ENCODE measurements around the gene HCST. TPM values are rescaled to one million over a fixed set of nuclear protein-coding genes. Genes with fewer than 3 reads are reported as not detected.

HCST gene
- total and polyA plus RNA-seq, 2 of the 4 experiments (the other 2 are of a cell fraction), result 1.5 TPM; not detected in 1

DNA sequence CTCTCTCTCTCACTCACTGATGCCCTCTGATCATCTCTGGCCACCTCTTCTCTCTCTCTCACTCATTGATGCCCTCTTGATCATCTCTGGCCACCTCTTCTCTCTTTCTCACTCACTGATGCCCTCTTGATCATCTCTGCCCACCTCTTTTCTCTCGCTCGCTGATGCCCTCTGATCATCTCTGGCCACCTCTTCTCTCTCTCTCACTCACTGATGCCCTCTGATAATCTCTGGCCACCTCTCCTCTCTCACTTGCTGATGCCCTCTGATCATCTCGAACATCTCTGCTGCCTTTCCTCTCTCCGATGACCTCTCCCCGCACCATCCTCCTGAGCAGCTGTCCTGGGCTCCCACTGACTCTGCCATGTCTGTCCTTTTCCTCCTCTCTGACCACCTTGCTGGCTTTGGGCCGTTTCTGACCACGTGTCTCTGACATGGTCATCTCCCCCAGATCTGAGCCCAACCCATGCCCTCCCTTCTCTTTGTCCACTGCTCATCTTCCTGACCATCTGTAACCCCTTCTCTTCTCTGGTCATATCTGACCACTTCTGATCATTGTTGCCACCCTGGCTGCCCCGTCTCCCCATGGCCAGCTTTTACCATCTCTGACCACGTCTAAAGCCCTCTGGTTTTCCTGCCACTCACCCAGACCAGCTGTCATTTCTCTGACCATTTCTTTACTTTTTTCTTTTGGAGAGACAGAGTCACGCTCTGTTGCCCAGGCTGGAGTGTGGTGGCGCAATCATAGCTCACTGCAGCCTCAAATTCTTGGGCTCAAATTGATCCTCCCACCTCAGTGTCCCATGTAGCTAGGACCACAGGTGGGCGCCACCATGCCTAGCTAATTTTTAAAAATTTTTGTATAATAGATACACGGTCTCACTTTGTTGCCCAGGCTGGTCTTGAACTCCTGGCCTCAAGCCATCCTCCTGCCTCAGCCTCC is 36.2 kb downstream of the HCST start:
- Histone ChIP-seq H3K4me1 (ENCODE audit: control insufficient read depth, insufficient read depth, low read length) (peaks cover 8% of the 10 kb centered on the region), H3K14ac (replicated peaks; ENCODE audit: low read depth, low read length) (no peak overlapping the region), H3K79me1 (ENCODE audit: low read depth in 1 of 2, low read length in 2 of 2) (peaks cover 15 to 31% of the 10 kb centered on the region in 2 experiments), H2BK15ac (ENCODE audit: low read depth, low read length) (no peak overlapping the region), H3K9me1 (ENCODE audit: insufficient read depth, low read length) (peaks cover 9% of the 10 kb centered on the region), H2AK5ac (ENCODE audit: low read depth, low read length) (no peak overlapping the region), H2BK120ac (ENCODE audit: low read depth, low read length) (no peak overlapping the region), H2BK5ac (ENCODE audit: low read depth, low read length, poor library complexity, severe bottlenecking) (no peak overlapping the region), H3K27ac (ENCODE audit: insufficient read depth, low read length) (no peak overlapping the region), H3K56ac (ENCODE audit: extremely low read depth, insufficient read depth, low read length) (no peak overlapping the region), H3K9me3 (ENCODE audit: control insufficient read depth, insufficient read depth, low read length) (no peaks in the 10 kb centered on the region), H3K4ac (ENCODE audit: low read depth, low read length) (no peak overlapping the region), H2BK20ac (ENCODE audit: low read depth, low read length) (no peak overlapping the region), H3K36me3 (ENCODE audit: control insufficient read depth, insufficient read depth, low read length) (peaks cover 8% of the 10 kb centered on the region; the same call in 1 of the 2 replicates), H2AFZ (replicated peaks; ENCODE audit: low read length, poor library complexity) (no peak overlapping the region), H3K4me3 (ENCODE audit: insufficient read depth, low read depth, low read length) (no peak overlapping the region), H3K9ac (ENCODE audit: low read depth, low read length) (no peak overlapping the region), H4K20me1 (ENCODE audit: insufficient read depth, low read length) (peaks cover 17% of the 10 kb centered on the region; the same call in 1 of the 2 replicates), H3K27me3 (ENCODE audit: control insufficient read depth, insufficient read depth, low read length) (no peaks in the 10 kb centered on the region), H2AK9ac (replicated peaks; ENCODE audit: low read depth, low read length, poor library complexity) (no peak overlapping the region), H3K18ac (ENCODE audit: low read depth, low read length) (no peak overlapping the region), H4K91ac (ENCODE audit: insufficient read depth, low read depth, low read length) (no peak overlapping the region), H4K8ac (ENCODE audit: low read depth in 2 of 2, low read length in 2 of 2) (no peak overlapping the region), H4K5ac (ENCODE audit: low read depth, low read length) (no peak overlapping the region), H3K23ac (ENCODE audit: low read depth, low read length) (peak overlapping the region; percentile 4), H3K4me2 (ENCODE audit: low read depth, low read length) (peak overlapping the region; percentile 85; the same call in 1 of the 2 replicates)
- POLR2A ChIA-PET (ENCODE audit: unreplicated experiment), result no interaction called here
- intact Hi-C loops (cut with micrococcal nuclease), result loop anchor here (5.0 kb wide), 1 partner anchor 114 kb away; the partner anchor contains the start of genes THAP8 and WDR62
- WGBS, 2 experiments (ENCODE audit: extremely low coverage in 2 of 2, insufficient read length in 1 of 2), result 77% methylated on average over 9 of the region's 13 CpGs; no CpG with 5 or more reads in 1 of the 2 experiments
- CTCF ChIA-PET, result no interaction called here
- no peak for DNase-seq
- in situ Hi-C loops (cut with MboI; ENCODE audit: low sequenced_read_pairs), result no loop called here
- BruUV-seq (replicated peaks), result no TSS peak
- ATAC-seq (ENCODE audit: low read depth), result no peak
- TF ChIP-seq CEBPB (IDR thresholded peaks at IDR 0.05; ENCODE audit: low read depth, low read length) (peak; percentile 70), CHD1 (IDR thresholded peaks at IDR 0.05; ENCODE audit: low read depth, low read length) (no peak), NFE2L2 (IDR thresholded peaks at IDR 0.05; ENCODE audit: low read depth, low read length) (no peak)
- dilution Hi-C loops (cut with HindIII; ENCODE audit: low sequenced_read_pairs, unreplicated experiment), result no loop called here

Measured in IMR-90 (cell line).